ENCODE measurements around the gene NFIA.

- TF ChIP-seq CTCF (IDR thresholded peaks at IDR 0.05 in 2 of 3, conservative IDR thresholded peaks at IDR 0.05 in 1 of 3; ENCODE audit: insufficient read depth in 2 of 3, low read depth in 1 of 3, low read length in 3 of 3) (no peak), PRPF4 (IDR thresholded peaks at IDR 0.05; ENCODE audit: insufficient read depth, low read depth, low read length, poor library complexity, severe bottlenecking) (no peak), RAD21 (CRISPR knock-in tag; conservative IDR thresholded peaks at IDR 0.05 in 1 of 2, IDR thresholded peaks at IDR 0.05 in 1 of 2) (no peak), ZFP30 (CRISPR knock-in tag; IDR thresholded peaks at IDR 0.05; ENCODE audit: borderline replicate concordance) (no peak), MYBL2 (IDR thresholded peaks at IDR 0.05; ENCODE audit: low read depth) (no peak), MYBL2 (CRISPR knock-in tag; IDR thresholded peaks at IDR 0.05; ENCODE audit: borderline replicate concordance) (no peak), SMAD1 (IDR thresholded peaks at IDR 0.05; ENCODE audit: low read depth, low read length, partially characterized antibody) (no peak), NR2F6 (CRISPR knock-in tag; IDR thresholded peaks at IDR 0.05) (no peak)
Measured at GRCh38 chr1:61386770-61387169, 304.4 kb downstream of the NFIA start.
